Activated CD4-positive, CD25-positive, alpha-beta regulatory T cell (primary cell): ENCODE results near the gene TRAM2.

Experiments
- DNase-seq, 4 experiments: peaks; one replicate each; lab custom pipeline; 2025; lab: John Stamatoyannopoulos, UW

TRAM2 gene

GRCh38 chr6:52509281-52510212 lies 67.3 kb downstream of the TRAM2 start:
- no peak for DNase-seq

GRCh38 chr6:52508261-52508739 lies 68.6 kb downstream of the TRAM2 start:
- no peak for DNase-seq

- DNase-seq: no peak
Measured at GRCh38 chr6:52507557-52508260, 69.2 kb downstream of the TRAM2 start.

GRCh38 chr6:52506476-52506875 lies 70.4 kb downstream of the TRAM2 start:
- no peak for DNase-seq

GRCh38 chr6:52505726-52506409 lies 71.0 kb downstream of the TRAM2 start:
- no peak for DNase-seq

- no peak for DNase-seq
Measured at GRCh38 chr6:52504782-52505136, 72.1 kb downstream of the TRAM2 start.

GRCh38 chr6:52503851-52504781 lies 72.7 kb downstream of the TRAM2 start:
- DNase-seq: no peak

GRCh38 chr6:52503323-52503747 lies 73.5 kb downstream of the TRAM2 start:
- DNase-seq: no peak

GRCh38 chr6:52502306-52503029 lies 74.4 kb downstream of the TRAM2 start:
- no peak for DNase-seq

- DNase-seq: no peak
Measured at GRCh38 chr6:52500238-52501129, 76.4 kb downstream of the TRAM2 start.

GRCh38 chr6:52499681-52500236 lies 77.1 kb downstream of the TRAM2 start:
- DNase-seq: no peak

GRCh38 chr6:52499026-52499425 lies 77.8 kb downstream of the TRAM2 start:
- DNase-seq: no peak

GRCh38 chr6:52498538-52499017 lies 78.3 kb downstream of the TRAM2 start:
- no peak for DNase-seq

- DNase-seq: no peak
Measured at GRCh38 chr6:52497652-52498408, 79.0 kb downstream of the TRAM2 start.

- no peak for DNase-seq
Measured at GRCh38 chr6:52496631-52497030, 80.2 kb downstream of the TRAM2 start.

- DNase-seq: no peak
Measured at GRCh38 chr6:52495922-52496321, 80.9 kb downstream of the TRAM2 start.

GRCh38 chr6:52494298-52495072 lies 82.4 kb downstream of the TRAM2 start:
- DNase-seq: no peak

- DNase-seq: no peak
Measured at GRCh38 chr6:52493669-52494068, 83.2 kb downstream of the TRAM2 start.
